ENCODE measurements around the gene HPCAL1.

Gene HPCAL1

DNA sequence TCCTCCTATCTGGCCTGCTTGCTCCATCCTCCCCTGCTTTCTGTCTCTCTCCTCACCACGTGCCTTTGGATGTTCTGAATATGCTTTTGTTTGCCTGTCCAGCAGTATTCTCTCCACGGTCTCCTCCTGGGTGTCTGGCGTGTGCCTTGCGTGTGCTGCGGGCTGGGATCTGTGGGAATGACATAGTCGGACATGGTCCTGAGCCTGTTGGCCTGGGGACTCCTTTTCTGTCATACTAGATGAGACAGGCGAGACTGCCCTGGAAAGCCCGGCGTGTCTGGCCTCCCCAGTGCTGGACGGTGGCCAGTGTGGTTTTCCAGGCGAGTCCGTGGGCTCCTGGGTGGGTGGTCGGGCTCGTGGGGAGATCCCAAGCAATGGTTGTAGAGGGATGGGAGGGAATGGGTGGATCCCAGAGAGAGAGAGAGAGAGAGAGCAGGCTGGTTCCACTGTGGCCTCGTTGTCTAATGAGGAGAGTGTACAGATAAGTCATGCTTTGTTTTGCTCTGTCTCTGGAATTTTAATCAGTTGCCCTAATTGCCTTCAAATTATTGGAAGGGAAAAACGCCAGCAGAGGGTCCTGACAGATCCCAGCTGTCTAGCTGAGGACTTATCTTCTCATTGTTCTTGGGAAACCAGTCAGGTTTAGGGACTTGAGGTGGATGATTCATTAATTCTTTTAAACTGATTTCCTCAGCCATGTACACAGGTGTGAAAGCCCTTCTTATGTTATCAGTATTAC, 58.3 kb downstream of the HPCAL1 start:
- Histone ChIP-seq H3K27ac (ENCODE audit: poor library complexity, severe bottlenecking) (no peak overlapping the region), H3K27me3 (ENCODE audit: insufficient read depth, poor library complexity, severe bottlenecking) (no peaks in the 10 kb centered on the region), H3K9me3 (ENCODE audit: severe bottlenecking) (no peaks in the 10 kb centered on the region), H3K36me3 (ENCODE audit: low read depth) (no peaks in the 10 kb centered on the region), H3K4me3 (ENCODE audit: severe bottlenecking) (no peak overlapping the region), H3K4me1 (ENCODE audit: insufficient read depth, poor library complexity, severe bottlenecking) (no peaks in the 10 kb centered on the region)
- DNase-seq (ENCODE audit: low spot score) (no peak), ATAC-seq (ENCODE audit: low read depth) (no peak)
- TF ChIP-seq, protein P1, sequence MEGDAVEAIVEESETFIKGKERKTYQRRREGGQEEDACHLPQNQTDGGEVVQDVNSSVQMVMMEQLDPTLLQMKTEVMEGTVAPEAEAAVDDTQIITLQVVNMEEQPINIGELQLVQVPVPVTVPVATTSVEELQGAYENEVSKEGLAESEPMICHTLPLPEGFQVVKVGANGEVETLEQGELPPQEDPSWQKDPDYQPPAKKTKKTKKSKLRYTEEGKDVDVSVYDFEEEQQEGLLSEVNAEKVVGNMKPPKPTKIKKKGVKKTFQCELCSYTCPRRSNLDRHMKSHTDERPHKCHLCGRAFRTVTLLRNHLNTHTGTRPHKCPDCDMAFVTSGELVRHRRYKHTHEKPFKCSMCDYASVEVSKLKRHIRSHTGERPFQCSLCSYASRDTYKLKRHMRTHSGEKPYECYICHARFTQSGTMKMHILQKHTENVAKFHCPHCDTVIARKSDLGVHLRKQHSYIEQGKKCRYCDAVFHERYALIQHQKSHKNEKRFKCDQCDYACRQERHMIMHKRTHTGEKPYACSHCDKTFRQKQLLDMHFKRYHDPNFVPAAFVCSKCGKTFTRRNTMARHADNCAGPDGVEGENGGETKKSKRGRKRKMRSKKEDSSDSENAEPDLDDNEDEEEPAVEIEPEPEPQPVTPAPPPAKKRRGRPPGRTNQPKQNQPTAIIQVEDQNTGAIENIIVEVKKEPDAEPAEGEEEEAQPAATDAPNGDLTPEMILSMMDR (IDR thresholded peaks at IDR 0.05; ENCODE audit: poor library complexity, severe bottlenecking): no peak

DNA sequence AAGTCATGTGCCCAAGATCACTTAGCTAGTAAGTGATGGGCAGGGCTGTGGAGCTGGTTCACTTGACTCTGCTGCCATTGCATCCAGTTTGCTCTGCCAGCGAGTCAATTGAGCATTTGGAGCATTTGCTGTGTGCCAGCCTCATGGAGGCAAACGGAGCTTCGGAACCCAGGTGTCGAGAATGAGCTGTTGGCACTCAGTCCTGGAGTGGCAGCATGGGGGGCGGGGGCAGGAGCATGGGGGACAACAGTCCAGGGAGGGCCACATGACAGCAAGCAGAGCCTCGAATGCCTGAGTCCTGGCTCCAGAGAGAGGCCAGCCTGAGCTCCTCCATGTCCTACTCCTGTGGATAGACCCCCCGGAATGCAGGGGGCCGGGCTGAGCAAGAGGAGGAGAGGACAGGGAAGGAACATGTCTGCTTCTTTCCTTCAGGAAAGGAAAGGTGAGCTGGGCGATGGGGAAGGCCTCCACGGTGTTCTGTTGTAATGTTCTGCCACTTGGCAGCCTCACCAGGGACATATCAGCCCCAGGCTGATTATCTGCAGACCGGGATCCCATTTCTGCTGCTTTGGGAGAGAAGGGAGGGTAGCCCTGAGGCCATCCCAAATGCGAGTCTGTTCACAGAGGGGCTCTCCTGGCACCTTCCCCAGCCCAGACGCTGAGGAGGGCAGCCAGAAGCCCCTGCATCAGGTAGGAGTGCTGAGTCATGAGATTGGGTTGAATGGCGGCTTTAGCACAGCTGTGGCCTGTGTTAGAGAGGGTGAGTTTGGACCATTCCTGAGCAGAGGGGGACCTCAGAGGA, 59.6 kb downstream of the HPCAL1 start:
- no peaks in the 10 kb centered on the region for H3K4me1 ChIP-seq (ENCODE audit: insufficient read depth, poor library complexity, severe bottlenecking)
- H3K9me3 ChIP-seq (ENCODE audit: severe bottlenecking): no peaks in the 10 kb centered on the region
- H3K27me3 ChIP-seq (ENCODE audit: insufficient read depth, poor library complexity, severe bottlenecking): no peaks in the 10 kb centered on the region
- ATAC-seq (ENCODE audit: low read depth) (no peak), DNase-seq (ENCODE audit: low spot score) (no peak)
- no peak overlapping the region for H3K27ac ChIP-seq (ENCODE audit: poor library complexity, severe bottlenecking)
- no peak overlapping the region for H3K4me3 ChIP-seq (ENCODE audit: severe bottlenecking)
- H3K36me3 ChIP-seq (ENCODE audit: low read depth): no peaks in the 10 kb centered on the region
- TF ChIP-seq, protein P1 (IDR thresholded peaks at IDR 0.05; ENCODE audit: poor library complexity, severe bottlenecking): no peak

DNA sequence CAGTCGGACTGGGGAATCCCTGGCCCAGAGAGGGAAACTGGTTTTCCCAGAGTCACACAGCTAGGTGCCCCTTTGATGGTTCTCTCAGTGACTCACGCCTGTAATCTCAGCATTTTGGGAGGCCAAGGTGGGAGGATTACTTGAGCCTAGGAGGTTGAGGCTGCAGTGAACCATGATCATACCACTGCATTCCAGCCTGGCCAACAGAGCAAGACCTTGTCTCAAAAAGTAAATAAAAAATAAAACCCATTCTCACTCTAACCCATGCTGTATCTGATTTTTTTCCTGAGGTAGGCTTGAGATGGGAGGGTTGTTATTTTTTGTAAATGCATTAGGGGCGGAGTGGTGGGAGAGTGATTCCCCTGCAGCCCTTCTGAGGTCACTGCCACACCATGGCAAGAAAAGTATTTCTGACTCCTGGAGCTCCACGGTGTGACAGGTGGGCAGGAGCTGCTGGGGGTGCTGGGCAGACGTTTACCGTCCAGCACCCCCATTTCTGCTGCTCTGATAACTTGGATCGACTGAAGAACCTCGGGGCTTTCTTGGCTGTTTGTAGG, 60.3 kb downstream of the HPCAL1 start:
- TF ChIP-seq, protein P1 (IDR thresholded peaks at IDR 0.05; ENCODE audit: poor library complexity, severe bottlenecking): no peak
- Histone ChIP-seq H3K27me3 (ENCODE audit: insufficient read depth, poor library complexity, severe bottlenecking) (no peaks in the 10 kb centered on the region), H3K4me1 (ENCODE audit: insufficient read depth, poor library complexity, severe bottlenecking) (no peaks in the 10 kb centered on the region), H3K4me3 (ENCODE audit: severe bottlenecking) (no peak overlapping the region), H3K36me3 (ENCODE audit: low read depth) (no peaks in the 10 kb centered on the region), H3K27ac (ENCODE audit: poor library complexity, severe bottlenecking) (no peak overlapping the region), H3K9me3 (ENCODE audit: severe bottlenecking) (no peaks in the 10 kb centered on the region)
- no peak for ATAC-seq (ENCODE audit: low read depth)
- no peak for DNase-seq (ENCODE audit: low spot score)

DNA sequence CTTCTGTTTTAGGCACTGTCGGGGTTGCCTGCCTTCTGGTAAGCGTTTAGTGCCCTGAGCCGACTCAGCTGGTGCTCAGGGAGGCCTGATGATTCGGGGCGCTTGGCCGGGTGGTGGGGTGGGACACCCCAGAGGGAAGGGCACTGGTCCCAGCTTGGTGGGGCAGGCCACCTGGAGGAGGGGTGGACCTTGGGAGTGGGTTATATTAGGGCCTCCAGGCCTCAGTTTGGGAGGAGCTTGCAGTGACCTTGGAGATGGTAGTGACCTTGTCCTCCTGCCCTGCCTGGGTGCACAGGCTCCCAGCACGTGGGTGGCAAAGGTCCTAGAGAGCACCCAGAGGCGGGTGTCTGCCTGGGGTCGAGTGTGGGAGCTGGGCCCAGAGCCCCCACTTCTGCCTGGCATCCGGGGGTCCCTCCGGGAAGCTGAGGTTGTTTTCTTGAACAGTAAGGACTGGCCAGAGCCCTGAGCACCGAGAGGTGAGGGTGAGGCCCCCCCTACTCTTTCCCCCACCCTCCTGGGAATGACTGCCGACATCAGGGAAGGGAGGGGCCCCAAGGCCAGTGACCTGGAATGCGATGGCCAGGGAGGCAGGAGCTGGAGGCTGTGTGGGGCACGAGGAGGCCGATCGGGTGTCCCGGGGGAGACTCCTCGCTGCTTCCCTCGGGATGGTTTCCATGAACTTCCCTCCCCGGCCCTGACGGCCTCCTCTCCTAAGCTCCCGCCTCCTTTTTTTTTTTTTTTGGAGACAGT, 61.3 kb downstream of the HPCAL1 start:
- H3K36me3 ChIP-seq (ENCODE audit: low read depth): no peaks in the 10 kb centered on the region
- ATAC-seq (ENCODE audit: low read depth) (no peak), DNase-seq (ENCODE audit: low spot score) (no peak)
- H3K9me3 ChIP-seq (ENCODE audit: severe bottlenecking): no peaks in the 10 kb centered on the region
- no peak overlapping the region for H3K27ac ChIP-seq (ENCODE audit: poor library complexity, severe bottlenecking)
- TF ChIP-seq, protein P1 (IDR thresholded peaks at IDR 0.05; ENCODE audit: poor library complexity, severe bottlenecking): no peak
- no peak overlapping the region for H3K4me3 ChIP-seq (ENCODE audit: severe bottlenecking)
- H3K27me3 ChIP-seq (ENCODE audit: insufficient read depth, poor library complexity, severe bottlenecking): no peaks in the 10 kb centered on the region
- H3K4me1 ChIP-seq (ENCODE audit: insufficient read depth, poor library complexity, severe bottlenecking): no peaks in the 10 kb centered on the region
